Erythroblast (primary cell): Measurements from ENCODE around the gene NTM.

ENCODE experiments used
- GATA1 ChIP-seq: IDR thresholded peaks from 2 replicates; pipeline ENCODE4 v1.6.1; 2011; ENCODE audit warnings: low read depth, mild to moderate bottlenecking, control low read depth, low read length, moderate library complexity
- POLR2A ChIP-seq: IDR thresholded peaks from 2 replicates; pipeline ENCODE4 v1.6.1; 2011; ENCODE audit warnings: mild to moderate bottlenecking, low read length

DNA sequence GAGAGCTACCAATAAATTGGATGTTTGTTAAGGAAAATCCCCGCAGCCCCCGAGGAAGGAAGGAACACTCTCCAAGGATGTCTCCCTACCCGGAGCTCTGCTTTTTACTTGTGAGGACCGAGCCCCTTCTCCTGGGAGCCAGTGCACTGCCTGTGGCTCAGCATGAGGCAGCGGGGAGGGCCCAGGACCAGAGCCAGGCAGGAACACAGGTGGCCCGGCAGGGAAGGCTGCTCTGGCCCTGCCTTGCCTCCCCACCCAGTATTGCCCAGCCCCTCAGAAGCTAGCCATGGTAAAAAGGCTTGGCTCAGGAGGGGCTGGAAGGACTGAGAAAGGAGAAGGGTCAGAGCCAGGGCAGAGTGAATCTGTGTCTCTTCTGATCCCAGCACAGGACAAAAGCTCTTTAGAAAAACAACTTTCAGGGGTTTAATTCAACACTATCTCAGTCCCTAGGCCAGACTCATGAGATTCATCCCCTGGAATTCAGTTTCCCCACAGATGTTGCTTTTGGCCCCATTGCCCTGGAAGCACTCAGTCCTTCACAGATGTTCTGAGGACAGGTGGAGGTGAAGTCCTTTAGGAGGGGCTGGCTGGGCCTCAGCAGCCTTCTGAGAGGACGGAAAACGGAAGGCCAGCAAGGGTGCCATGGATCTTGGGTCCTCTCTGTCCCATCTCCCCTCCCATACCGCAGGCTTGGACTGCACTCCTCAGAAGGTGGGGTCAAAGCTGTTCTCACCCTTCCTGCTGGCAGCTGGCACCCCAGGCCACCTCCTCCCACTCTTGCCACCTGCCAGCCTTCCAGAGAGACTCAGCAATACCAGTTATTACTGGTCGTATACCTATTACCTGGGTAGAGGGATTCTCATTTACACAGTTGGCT is 318.9 kb downstream of the NTM start:
- TF ChIP-seq POLR2A (no peak), GATA1 (no peak)
